IMR-90 (cell line): Measurements from ENCODE around the gene TES. TPM values are rescaled to one million over a fixed set of nuclear protein-coding genes. Genes with fewer than 3 reads are reported as not detected.

ENCODE experiments used
- ATAC-seq: fragments of 200-7000 bp; cut with Tn5 transposase; 2 replicates; pipeline ENCODE4 v1.9.1; 2020; ENCODE audit warnings: low read depth, mild to moderate bottlenecking, moderate library complexity
- BruUV-seq: library from RNA; stranded (reverse); fragments of 400-500 nt; replicated peaks from 2 replicates; lab custom pipeline; 2021; lab: Mats Ljungman, UMichigan
- CTCF ChIA-PET: fragments of 300-600 bp; formaldehyde crosslinking; extraction: SDS; loops from one replicate; lab custom pipeline; 2021; ENCODE audit warnings: antibody characterized with exemption; lab: Yijun Ruan, JAX
- POLR2A ChIA-PET: fragments of 300-600 bp; sonication (Branson Sonifier 250); formaldehyde crosslinking; loops from one replicate; lab custom pipeline; 2022; ENCODE audit warnings: antibody characterized with exemption; ENCODE audit not compliant: unreplicated experiment; lab: Charles Lee
- DNase-seq: peaks from one replicate; pipeline ENCODE4 v3.0.0; 2013
- H2AFZ ChIP-seq: replicated peaks from 2 replicates; pipeline ENCODE3; 2013; ENCODE audit warnings: low read length, mild to moderate bottlenecking; ENCODE audit not compliant: poor library complexity
- H2AK5ac ChIP-seq: 2 replicates; pipeline ENCODE4 v1.6.1; 2013; ENCODE audit warnings: low read depth, low read length, inconsistent platforms
- H2AK9ac ChIP-seq: replicated peaks from 2 replicates; pipeline ENCODE3; 2013; ENCODE audit warnings: mild to moderate bottlenecking, low read depth, low read length, moderate library complexity; ENCODE audit not compliant: poor library complexity
- H2BK120ac ChIP-seq: 2 replicates; pipeline ENCODE4 v1.6.1; 2013; ENCODE audit warnings: low read depth, low read length, inconsistent platforms
- H2BK15ac ChIP-seq: 3 replicates; pipeline ENCODE4 v1.6.1; 2013; ENCODE audit warnings: low read depth, low read length, inconsistent platforms
- H2BK20ac ChIP-seq: 2 replicates; pipeline ENCODE4 v1.6.1; 2013; ENCODE audit warnings: low read depth, mild to moderate bottlenecking, inconsistent platforms, low read length, moderate library complexity
- H2BK5ac ChIP-seq: 2 replicates; pipeline ENCODE4 v1.6.1; 2013; ENCODE audit warnings: mild to moderate bottlenecking, low read depth, low read length, inconsistent platforms; ENCODE audit not compliant: poor library complexity, severe bottlenecking
- H3K14ac ChIP-seq: replicated peaks from 2 replicates; pipeline ENCODE4 v1.6.1; 2013; ENCODE audit warnings: low read depth, low read length, inconsistent platforms
- H3K18ac ChIP-seq: 2 replicates; pipeline ENCODE4 v1.6.1; 2013; ENCODE audit warnings: low read depth, low read length, control low read depth
- H3K23ac ChIP-seq: 2 replicates; pipeline ENCODE4 v1.6.1; 2013; ENCODE audit warnings: low read depth, low read length, inconsistent platforms
- H3K27ac ChIP-seq: 2 replicates; pipeline ENCODE4 v1.5.1; 2013; ENCODE audit warnings: mild to moderate bottlenecking, control low read depth, low read length; ENCODE audit not compliant: insufficient read depth
- H3K27me3 ChIP-seq: 2 replicates; pipeline ENCODE4 v1.6.1; 2013; ENCODE audit warnings: low read length; ENCODE audit not compliant: control insufficient read depth, insufficient read depth
- H3K36me3 ChIP-seq: 2 replicates; pipeline ENCODE4 v1.6.1; 2013; ENCODE audit warnings: low read length, mixed read lengths; ENCODE audit not compliant: control insufficient read depth, insufficient read depth
- H3K4ac ChIP-seq: 2 replicates; pipeline ENCODE4 v1.6.1; 2013; ENCODE audit warnings: low read depth, low read length, inconsistent platforms
- H3K4me1 ChIP-seq: 2 replicates; pipeline ENCODE4 v1.6.1; 2013; ENCODE audit warnings: low read length, mixed read lengths; ENCODE audit not compliant: control insufficient read depth, insufficient read depth
- H3K4me2 ChIP-seq: 2 replicates; pipeline ENCODE4 v1.6.1; 2013; ENCODE audit warnings: low read depth, mild to moderate bottlenecking, control low read depth, low read length, moderate library complexity
- H3K4me3 ChIP-seq: 2 replicates; pipeline ENCODE4 v1.5.1; 2013; ENCODE audit warnings: low read depth, mild to moderate bottlenecking, control low read depth, low read length, moderate library complexity; ENCODE audit not compliant: insufficient read depth
- H3K56ac ChIP-seq: 2 replicates; pipeline ENCODE4 v1.6.1; 2013; ENCODE audit warnings: low read length, inconsistent platforms; ENCODE audit not compliant: insufficient read depth; ENCODE audit errors: extremely low read depth
- H3K79me1 ChIP-seq, 2 experiments: 2 replicates each; pipeline ENCODE4 v1.6.1; 2013; ENCODE audit warnings: low read length in 2 of 2, inconsistent platforms in 1 of 2, low read depth in 1 of 2
- H3K9ac ChIP-seq: 2 replicates; pipeline ENCODE4 v1.6.1; 2013; ENCODE audit warnings: low read depth, low read length, control low read depth
- H3K9me1 ChIP-seq: 2 replicates; pipeline ENCODE4 v1.6.1; 2013; ENCODE audit warnings: low read length, inconsistent platforms; ENCODE audit not compliant: insufficient read depth
- H3K9me3 ChIP-seq: 2 replicates; pipeline ENCODE4 v1.6.1; 2013; ENCODE audit warnings: low read length; ENCODE audit not compliant: control insufficient read depth, insufficient read depth
- H4K20me1 ChIP-seq: 2 replicates; pipeline ENCODE4 v1.6.1; 2013; ENCODE audit warnings: low read length, inconsistent platforms; ENCODE audit not compliant: insufficient read depth
- H4K5ac ChIP-seq: 2 replicates; pipeline ENCODE4 v1.6.1; 2013; ENCODE audit warnings: mild to moderate bottlenecking, low read depth, low read length, control low read depth
- H4K8ac ChIP-seq, 2 experiments: 2 replicates each; pipeline ENCODE4 v1.6.1; 2013; ENCODE audit warnings: low read depth in 2 of 2, low read length in 2 of 2, control low read depth in 1 of 2, inconsistent platforms in 1 of 2
- H4K91ac ChIP-seq: 2 replicates; pipeline ENCODE4 v1.6.1; 2013; ENCODE audit warnings: low read depth, low read length, inconsistent platforms; ENCODE audit not compliant: insufficient read depth
- BHLHE40 ChIP-seq: fragments of 150-350 bp; IDR thresholded peaks from 2 replicates; pipeline ENCODE4 v1.6.1; 2016; ENCODE audit warnings: mild to moderate bottlenecking, low read depth, low read length
- MAFK ChIP-seq: IDR thresholded peaks from 2 replicates; pipeline ENCODE4 v1.6.1; 2012; ENCODE audit warnings: low read depth, low read length, improper control_type of control experiment
- MXI1 ChIP-seq: IDR thresholded peaks from 2 replicates; pipeline ENCODE4 v1.6.1; 2012; ENCODE audit warnings: low read depth, mild to moderate bottlenecking, low read length, moderate library complexity, borderline replicate concordance
- POLR2A ChIP-seq: IDR thresholded peaks from 2 replicates; pipeline ENCODE4 v1.6.1; 2012; ENCODE audit warnings: mild to moderate bottlenecking, low read depth, low read length
- RAD21 ChIP-seq: IDR thresholded peaks from 2 replicates; pipeline ENCODE4 v1.6.1; 2012; ENCODE audit warnings: low read length, improper control_type of control experiment
- RCOR1 ChIP-seq: IDR thresholded peaks from 2 replicates; pipeline ENCODE4 v1.6.1; 2012; ENCODE audit warnings: mild to moderate bottlenecking, low read length, improper control_type of control experiment; ENCODE audit not compliant: insufficient replicate concordance
- WGBS, 2 experiments: methylation state at CpG; one replicate each; pipeline versions ENCODE4 v1.1.5 to v1.1.7; 2013; ENCODE audit warnings: missing lambda C conversion rate in 2 of 2; ENCODE audit not compliant: insufficient read length in 1 of 2; ENCODE audit errors: extremely low coverage in 2 of 2; 5-methylcytosine and 5-hydroxymethylcytosine counted together
- dilution Hi-C: fragments of 300-500 bp; cut with HindIII; formaldehyde crosslinking; loops from one replicate; pipeline ENCODE4 v1.14.3; 2018; ENCODE audit warnings: low sequenced_read_pairs; ENCODE audit not compliant: unreplicated experiment
- in situ Hi-C: fragments of 300-500 bp; cut with MboI; formaldehyde crosslinking; loops from 3 replicates; pipeline ENCODE4 v1.14.3; 2019; ENCODE audit warnings: low sequenced_read_pairs, inconsistent platforms, mixed read lengths
- intact Hi-C: fragments of 100-400 bp; cut with micrococcal nuclease; formaldehyde crosslinking; loops from 2 replicates; pipeline ENCODE4 v1.10.0; 2022
- polyA plus RNA-seq, 3 experiments: library from polyadenylated mRNA; depleted of rRNA; stranded (reverse); fragments of >200 nt; gene quantifications; 2 replicates each; pipeline ENCODE4 v1.2.3, GENCODE V29; 2012; ENCODE audit warnings: low replicate concordance in 1 of 3
- total RNA-seq: library from RNA; depleted of rRNA; stranded (reverse); fragments of >200 nt; gene quantifications from 2 replicates; pipeline ENCODE4 v1.2.3, GENCODE V29; 2012
- TF ChIP-seq, protein P1 (sequence below): fragments of 150-350 bp; IDR thresholded peaks from 2 replicates; pipeline ENCODE4 v1.6.1; 2017; ENCODE audit warnings: mild to moderate bottlenecking, antibody characterized with exemption, low read length, low read depth

TES gene
- total and polyA plus RNA-seq, 2 of the 4 experiments (the other 2 are of a cell fraction), result 54.0 to 83.3 TPM

DNA sequence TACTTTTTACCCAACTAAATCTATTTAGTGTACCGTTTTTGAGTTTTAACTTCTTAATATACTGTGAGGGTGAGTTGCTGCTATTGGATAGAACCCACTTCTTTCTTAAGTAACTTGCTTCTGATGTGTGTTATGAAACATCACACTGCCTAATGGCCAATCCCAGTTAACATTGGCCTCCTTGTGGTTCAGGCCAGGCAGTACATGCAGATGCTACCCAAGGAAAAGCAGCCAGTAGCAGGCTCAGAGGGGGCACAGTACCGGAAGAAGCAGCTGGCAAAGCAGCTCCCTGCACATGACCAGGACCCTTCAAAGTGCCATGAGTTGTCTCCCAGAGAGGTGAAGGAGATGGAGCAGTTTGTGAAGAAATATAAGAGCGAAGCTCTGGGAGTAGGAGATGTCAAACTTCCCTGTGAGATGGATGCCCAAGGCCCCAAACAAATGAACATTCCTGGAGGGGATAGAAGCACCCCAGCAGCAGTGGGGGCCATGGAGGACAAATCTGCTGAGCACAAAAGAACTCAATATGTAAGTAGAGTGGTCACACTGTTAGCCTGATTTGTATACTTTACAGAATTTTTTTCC, 39.7 kb downstream of the TES start (continued):
- no peak for TF ChIP-seq MXI1

GRCh38 chr7:116251675-116252074, 41.3 kb downstream of the TES start:
- Histone ChIP-seq H3K4ac (no peak overlapping the region), H4K8ac (no peak overlapping the region), H3K9me1 (peaks cover 8% of the 10 kb centered on the region), H4K5ac (no peak overlapping the region), H3K4me3 (no peak overlapping the region), H3K56ac (no peak overlapping the region), H3K79me1 (peaks cover 4 to 19% of the 10 kb centered on the region in 2 experiments; a peak in 3 of 4 replicates), H2AK5ac (no peak overlapping the region), H3K27me3 (no peaks in the 10 kb centered on the region), H3K23ac (no peak overlapping the region), H2BK20ac (no peak overlapping the region), H3K14ac (no peak overlapping the region), H3K4me2 (no peak overlapping the region), H3K36me3 (peaks cover 12% of the 10 kb centered on the region), H2BK5ac (no peak overlapping the region), H3K18ac (no peak overlapping the region), H3K4me1 (peaks cover 3% of the 10 kb centered on the region), H4K20me1 (no peaks in the 10 kb centered on the region), H2AK9ac (no peak overlapping the region), H2BK15ac (no peak overlapping the region), H3K27ac (no peak overlapping the region), H2AFZ (no peak overlapping the region), H4K91ac (no peak overlapping the region), H3K9ac (no peak overlapping the region), H2BK120ac (no peak overlapping the region), H3K9me3 (no peaks in the 10 kb centered on the region)
- no peak for TF ChIP-seq POLR2A
- TF ChIP-seq RAD21, result no peak
- no peak for TF ChIP-seq RCOR1
- no peak for TF ChIP-seq BHLHE40
- TF ChIP-seq, protein P1, sequence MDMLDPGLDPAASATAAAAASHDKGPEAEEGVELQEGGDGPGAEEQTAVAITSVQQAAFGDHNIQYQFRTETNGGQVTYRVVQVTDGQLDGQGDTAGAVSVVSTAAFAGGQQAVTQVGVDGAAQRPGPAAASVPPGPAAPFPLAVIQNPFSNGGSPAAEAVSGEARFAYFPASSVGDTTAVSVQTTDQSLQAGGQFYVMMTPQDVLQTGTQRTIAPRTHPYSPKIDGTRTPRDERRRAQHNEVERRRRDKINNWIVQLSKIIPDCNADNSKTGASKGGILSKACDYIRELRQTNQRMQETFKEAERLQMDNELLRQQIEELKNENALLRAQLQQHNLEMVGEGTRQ, result no peak
- TF ChIP-seq MAFK, result no peak
- dilution Hi-C loops (loop anchor here (25.0 kb wide), 1 partner anchor 261 kb away; no protein-coding TSS in a partner anchor), in situ Hi-C loops (no loop called here), intact Hi-C loops (no loop called here)
- DNase-seq (no peak), ATAC-seq (no peak)
- no TSS peak for BruUV-seq
- POLR2A ChIA-PET, result no interaction called here
- no CpG with 5 or more reads among the region's 5 CpGs for WGBS, 2 experiments
- CTCF ChIA-PET, result interaction anchor here (1.5 kb wide), 1 partner anchor 275 kb away, joined by 3 read pairs; no protein-coding TSS in a partner anchor
